ENCODE results near the gene TOPBP1. TPM values are rescaled to one million over a fixed set of nuclear protein-coding genes. Genes with fewer than 3 reads are reported as not detected.

Gene TOPBP1
- total and polyA plus RNA-seq, 2 donors (not counting 3 experiments of a cell fraction or from before 2014, with no cell fraction given) = 23.3 to 42.2 TPM

DNA sequence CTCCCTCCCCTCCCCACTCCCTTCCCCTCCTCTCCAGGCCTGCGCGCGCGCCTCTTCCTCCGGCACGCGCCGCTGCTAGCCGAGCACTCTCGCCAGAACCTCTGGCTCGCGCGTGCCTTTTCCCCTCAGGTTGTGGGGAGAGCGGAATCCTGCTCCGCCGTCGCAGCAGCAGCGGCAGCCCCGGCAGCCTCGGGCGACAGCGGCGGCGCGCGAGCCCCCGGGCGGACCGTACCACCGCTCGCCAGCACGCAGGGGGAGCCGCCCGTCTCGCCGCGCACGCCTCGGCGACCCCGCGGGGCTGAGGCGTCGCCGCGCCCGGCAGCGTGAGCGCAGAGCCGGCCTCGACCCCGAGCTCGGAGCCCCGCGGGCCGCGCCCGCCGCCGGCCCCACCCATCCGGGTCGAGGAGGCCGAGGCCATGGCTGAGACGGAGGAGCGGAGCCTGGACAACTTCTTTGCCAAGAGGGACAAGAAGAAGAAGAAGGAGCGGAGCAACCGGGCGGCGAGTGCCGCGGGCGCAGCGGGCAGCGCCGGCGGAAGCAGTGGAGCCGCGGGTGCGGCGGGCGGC lies 88.0 kb downstream of the TOPBP1 start, which contains the start of gene CDV3:
CDV3 (plus strand) TSS at position 58 of the 566 bp plus-strand sequence; CDS start at position 417, 359 bp downstream.
- Histone ChIP-seq H3K9me1 (replicated peaks; ENCODE audit: control insufficient read depth, extremely low read depth, insufficient read depth, low read length) (no peaks in the 10 kb centered on the region), H3K9ac (replicated peaks; ENCODE audit: extremely low read depth, insufficient read depth, low read length) (peak within 1 kb of the TSS; percentile 95), H3K4me1 (ENCODE audit: control insufficient read depth, extremely low read depth, insufficient read depth, low read length) (peaks cover 66% of the 10 kb centered on the region), H3K9me3 (replicated peaks; ENCODE audit: control insufficient read depth, insufficient read depth, low read length) (no peaks in the 10 kb centered on the region), H3K4me2 (ENCODE audit: insufficient read depth, low read length) (peak within 1 kb of the TSS; percentile 71), H3K4me3 (replicated peaks in 1 of 3; ENCODE audit: insufficient read depth in 1 of 3, low read depth in 1 of 3, low read length in 3 of 3) (peak within 1 kb of the TSS; percentile 82 to 97 (median 97)), H3K27me3 (ENCODE audit: control insufficient read depth in 2 of 2, insufficient read depth in 2 of 2, low read length in 2 of 2) (no peaks in the 10 kb centered on the region), H4K20me1 (replicated peaks; ENCODE audit: control insufficient read depth, extremely low read depth, insufficient read depth, low read length) (peaks cover 7% of the 10 kb centered on the region), H3K27ac (ENCODE audit: insufficient read depth, low read depth, low read length) (peak within 1 kb of the TSS; percentile 77), H2AFZ (ENCODE audit: low read depth, low read length) (peak within 1 kb of the TSS; percentile 1), H3K36me3 (ENCODE audit: control insufficient read depth in 2 of 2, extremely low read depth in 1 of 2, insufficient read depth in 2 of 2, low read length in 2 of 2) (peaks cover 4 to 10% of the 10 kb centered on the region in 2 experiments), H3K79me2 (ENCODE audit: control insufficient read depth, insufficient read depth, low read length) (peaks cover 48% of the 10 kb centered on the region)
- intact Hi-C loops (cut with micrococcal nuclease) = loop anchor here (1.0 to 10.0 kb wide), 8 partner anchors 41 to 914 kb away; partner anchors contain the start of genes ANAPC13, CEP63, NPHP3 and SRPRB
- no TSS peak for BruUV-seq (replicated peaks)
- ChIA-PET POLR2A (interaction anchor here (0.5 to 1.5 kb wide), 10 partner anchors 10 to 797 kb away, joined by 3 to 6 read pairs (median 3); no protein-coding TSS in a partner anchor), CTCF (interaction anchor here (0.6 to 13.8 kb wide), 13 partner anchors 11 to 843 kb away, joined by 3 to 224 read pairs (median 4); no protein-coding TSS in a partner anchor)
- dilution Hi-C loops (cut with MboI; ENCODE audit: extremely low pct_ligation_motif_present, low sequenced_read_pairs) = no loop called here
- TF ChIP-seq GATA2 (IDR thresholded peaks at IDR 0.05; ENCODE audit: insufficient read depth, insufficient read length, low read depth, low read length) = no peak
- TF ChIP-seq POLR2AphosphoS5 (IDR thresholded peaks at IDR 0.05; ENCODE audit: insufficient read depth, low read depth, low read length) = peak; percentile 67
- TF ChIP-seq JUN (IDR thresholded peaks at IDR 0.05; ENCODE audit: borderline replicate concordance, insufficient read depth, insufficient read length, low read depth) = no peak
- no peak for TF ChIP-seq CTCF (IDR thresholded peaks at IDR 0.05; ENCODE audit: extremely low read depth in 1 of 2, insufficient read depth in 1 of 2, low read depth in 1 of 2, low read length in 2 of 2)
- TF ChIP-seq POLR2A (IDR thresholded peaks at IDR 0.05; ENCODE audit: low read depth, low read length) = peak; percentile 52
- DNase-seq (ENCODE audit: low read depth, low spot score) (no peak), FAIRE-seq (no peak)
